ENCODE results near the gene AHCTF1.

GRCh38 chr1:246800356-246800755, 131.4 kb downstream of the AHCTF1 start:
- no peak for TF ChIP-seq EZH2 (IDR thresholded peaks at IDR 0.05; ENCODE audit: borderline replicate concordance, low read depth, low read length, poor library complexity, severe bottlenecking)
- no peak for TF ChIP-seq CTCF (conservative IDR thresholded peaks at IDR 0.05; ENCODE audit: low read depth, low read length)

Data from A673 (cell line).